Common myeloid progenitor, CD34-positive (primary cell): ENCODE data around the gene NFKB2.

Experiments used
- CTCF ChIA-PET: fragments of 350-600 bp; sonication (Branson Sonifier 250); formaldehyde crosslinking; loops from one replicate; lab custom pipeline; 2021; ENCODE audit warnings: antibody characterized with exemption; lab: Charles Lee
- POLR2A ChIA-PET: fragments of 350-600 bp; sonication (Branson Sonifier 250); formaldehyde crosslinking; loops from one replicate; lab custom pipeline; 2021; ENCODE audit warnings: antibody characterized with exemption; lab: Charles Lee
- DNase-seq, 3 donors: peaks; one replicate each; pipeline versions ENCODE4 v3.0.0 to v3.0.0-alpha.2; 2013
- H3K27ac ChIP-seq, 2 experiments: 1 replicate in 1 of 2; 2 replicates in 1 of 2; pipeline ENCODE4 v1.7.0; 2013; ENCODE audit warnings: inconsistent platforms in 2 of 2, low read length in 2 of 2, mild to moderate bottlenecking in 2 of 2, low read depth in 1 of 2, moderate library complexity in 1 of 2; ENCODE audit not compliant: severe bottlenecking in 2 of 2, insufficient read depth in 1 of 2, poor library complexity in 1 of 2
- H3K27me3 ChIP-seq, 5 experiments: replicated peaks in 2 of 5; 1 replicate in 3 of 5; 2 replicates in 2 of 5; pipeline versions ENCODE4 v1.6.1 to v1.7.0; 2013; ENCODE audit warnings: low read length in 4 of 5, mild to moderate bottlenecking in 2 of 5, moderate library complexity in 2 of 5, inconsistent platforms in 1 of 5; ENCODE audit not compliant: insufficient read depth in 5 of 5, control insufficient read depth in 4 of 5
- H3K36me3 ChIP-seq, 4 experiments: 1 replicate in 2 of 4; 2 replicates in 2 of 4; pipeline versions ENCODE4 v1.6.1 to v1.7.0; 2013; ENCODE audit warnings: low read length in 3 of 4, control low read depth in 1 of 4, mild to moderate bottlenecking in 1 of 4; ENCODE audit not compliant: control insufficient read depth in 4 of 4, insufficient read depth in 4 of 4
- H3K4me1 ChIP-seq, 4 experiments: 1 replicate in 3 of 4; 2 replicates in 1 of 4; pipeline versions ENCODE4 v1.6.1 to v1.7.1; 2013; ENCODE audit warnings: low read length in 3 of 4, mild to moderate bottlenecking in 3 of 4, control low read depth in 1 of 4, inconsistent platforms in 1 of 4, moderate library complexity in 1 of 4; ENCODE audit not compliant: control insufficient read depth in 4 of 4, insufficient read depth in 4 of 4; ENCODE audit errors: control extremely low read depth in 1 of 4
- H3K4me3 ChIP-seq, 7 experiments: 1 replicate in 4 of 7; 2 replicates in 3 of 7; pipeline versions ENCODE4 v1.5.1 to v1.7.0; 2013; ENCODE audit warnings: mild to moderate bottlenecking in 7 of 7, low read length in 6 of 7, moderate library complexity in 6 of 7, inconsistent platforms in 2 of 7, low read depth in 2 of 7, control low read depth in 1 of 7; ENCODE audit not compliant: insufficient read depth in 4 of 7, control insufficient read depth in 1 of 7; ENCODE audit errors: extremely low read depth in 1 of 7
- H3K9me3 ChIP-seq, 5 experiments: 1 replicate in 4 of 5; 2 replicates in 1 of 5; pipeline versions ENCODE4 v1.6.1 to v1.7.1; 2013; ENCODE audit warnings: low read length in 4 of 5, mild to moderate bottlenecking in 2 of 5, inconsistent platforms in 1 of 5, low read depth in 1 of 5, moderate library complexity in 1 of 5; ENCODE audit not compliant: control insufficient read depth in 4 of 5, insufficient read depth in 2 of 5; ENCODE audit errors: control extremely low read depth in 1 of 5
- WGBS: methylation state at CpG from one replicate; pipeline ENCODE4 v1.1.5; 2013; ENCODE audit not compliant: insufficient coverage; 5-methylcytosine and 5-hydroxymethylcytosine counted together

Gene NFKB2

DNA sequence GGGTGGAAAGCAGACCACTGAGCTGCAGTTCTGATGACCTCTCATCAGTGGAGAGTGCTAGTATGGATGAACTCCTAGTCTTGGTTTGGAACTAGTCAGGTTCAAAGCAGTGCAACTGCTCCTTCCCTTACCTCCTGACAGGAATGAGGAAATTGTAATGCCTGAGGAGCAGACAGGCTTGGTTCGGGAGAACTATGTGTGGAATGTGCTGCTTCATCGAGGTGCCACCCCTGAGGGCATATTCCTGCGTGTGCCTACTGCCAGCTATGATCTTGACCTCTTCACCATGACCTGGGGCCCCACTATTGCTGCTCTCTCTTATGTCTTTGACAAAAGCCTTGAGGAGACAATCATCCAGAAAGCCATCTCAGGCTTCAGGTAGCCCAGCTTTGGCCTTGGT, 27.4 kb upstream of the NFKB2 start:
- peaks cover 28 to 85% (median 73%) of the 10 kb centered on the region in 4 experiments for H3K36me3 ChIP-seq
- ChIA-PET CTCF (interaction anchor here (0.6 to 2.2 kb wide), 10 partner anchors 10 to 187 kb away, joined by 3 to 14 read pairs (median 3); no protein-coding TSS in a partner anchor), POLR2A (no interaction called here)
- no peaks in the 10 kb centered on the region for H3K4me1 ChIP-seq
- no peak overlapping the region for H3K4me3 ChIP-seq
- peaks cover 0 to 10% (median 0%) of the 10 kb centered on the region in 5 experiments for H3K9me3 ChIP-seq
- WGBS: 100% methylated on average over 3 of the region's 3 CpGs
- H3K27ac ChIP-seq: no peak overlapping the region
- no peaks in the 10 kb centered on the region for H3K27me3 ChIP-seq
- no peak for DNase-seq

DNA sequence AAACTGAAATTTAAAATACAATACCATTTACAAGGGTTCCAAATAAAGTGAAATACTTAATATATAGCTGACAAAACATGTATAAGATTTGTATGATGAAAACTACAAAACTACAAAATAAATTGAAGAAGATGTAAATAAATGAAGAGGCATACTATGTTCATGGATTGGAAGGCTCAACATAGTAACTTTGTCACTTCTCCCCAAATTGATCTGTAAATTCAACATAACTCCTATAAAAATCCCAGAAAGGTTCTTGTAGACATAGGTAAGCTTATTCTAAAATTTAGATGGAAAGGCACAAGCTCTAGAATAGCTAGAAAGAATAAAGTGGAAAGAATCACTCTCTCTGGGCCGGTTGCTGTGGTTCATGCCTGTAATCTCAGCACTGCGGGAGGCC, 24.2 kb upstream of the NFKB2 start:
- no peak overlapping the region for H3K27ac ChIP-seq
- no peak for DNase-seq
- WGBS: no CpG with 5 or more reads among the region's 2 CpGs
- H3K27me3 ChIP-seq: no peaks in the 10 kb centered on the region
- H3K4me3 ChIP-seq: no peak overlapping the region
- ChIA-PET CTCF (interaction anchor here (0.6 to 1.2 kb wide), 6 partner anchors 8 to 202 kb away, joined by 3 to 6 read pairs (median 3); no protein-coding TSS in a partner anchor), POLR2A (no interaction called here)
- peaks cover 25 to 82% (median 68%) of the 10 kb centered on the region in 4 experiments for H3K36me3 ChIP-seq
- peaks cover 0 to 10% (median 0%) of the 10 kb centered on the region in 5 experiments for H3K9me3 ChIP-seq
- H3K4me1 ChIP-seq: no peaks in the 10 kb centered on the region

DNA sequence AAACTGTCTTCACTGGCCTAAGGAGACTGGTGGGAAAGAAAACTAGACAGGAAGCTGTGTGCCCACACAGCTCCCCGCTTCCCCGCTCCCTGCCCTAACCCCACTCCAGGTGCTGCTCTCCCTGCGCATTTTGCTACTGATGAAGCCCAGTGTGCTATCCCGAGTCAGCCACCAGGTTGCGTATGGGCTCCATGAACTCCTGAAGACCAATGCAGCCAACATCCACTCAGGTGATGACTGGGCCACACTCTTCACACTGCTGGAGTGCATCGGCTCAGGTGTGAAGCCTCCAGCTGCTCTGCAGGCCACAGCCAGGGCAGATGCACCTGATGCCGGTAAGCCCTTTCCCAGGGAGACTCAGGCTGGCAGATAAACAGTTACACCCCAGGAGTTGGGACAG, 20.3 kb upstream of the NFKB2 start:
- ChIA-PET CTCF (interaction anchor here (1.0 to 2.0 kb wide), 6 partner anchors 8 to 125 kb away, joined by 3 to 7 read pairs (median 4); no protein-coding TSS in a partner anchor), POLR2A (interaction anchor here (0.9 kb wide), 1 partner anchor 19 kb away, joined by 6 read pairs; no protein-coding TSS in a partner anchor)
- peaks cover 12 to 70% (median 50%) of the 10 kb centered on the region in 4 experiments for H3K36me3 ChIP-seq

DNA sequence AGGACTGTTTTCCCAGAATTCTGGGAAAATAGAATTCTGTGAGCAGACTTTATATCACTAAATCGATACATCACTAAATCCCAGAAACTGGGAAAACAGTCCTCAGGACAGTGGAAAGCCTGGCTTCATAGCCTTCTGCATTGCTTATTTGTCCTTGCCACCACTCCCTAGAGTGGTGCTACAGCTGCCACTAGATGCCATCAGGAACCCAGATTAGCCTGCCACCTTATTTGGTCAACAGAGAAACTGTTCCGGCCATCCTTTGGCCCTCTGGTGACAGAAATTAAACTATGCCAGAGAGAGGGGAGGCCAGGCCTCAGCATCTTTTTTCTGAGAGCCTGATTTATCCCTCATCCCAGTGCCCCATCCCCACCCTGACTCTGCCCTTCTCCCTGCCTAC, 19.6 kb upstream of the NFKB2 start:
- Histone ChIP-seq H3K36me3 (peaks cover 6 to 70% (median 48%) of the 10 kb centered on the region in 4 experiments), H3K4me1 (no peaks in the 10 kb centered on the region), H3K27me3 (no peaks in the 10 kb centered on the region), H3K9me3 (peaks cover 0 to 2% (median 0%) of the 10 kb centered on the region in 5 experiments), H3K27ac (no peak overlapping the region), H3K4me3 (no peak overlapping the region)
- DNase-seq: no peak
- POLR2A ChIA-PET: no interaction called here
- 100% methylated on average over 1 of the region's 2 CpGs for WGBS
- CTCF ChIA-PET: interaction anchor here (1.1 to 1.2 kb wide), 3 partner anchors 9 to 24 kb away, joined by 3 to 5 read pairs (median 4); no protein-coding TSS in a partner anchor

More for the DNA sequence above, 20.3 kb upstream of the NFKB2 start:
- no peak overlapping the region for H3K4me3 ChIP-seq
- no peak overlapping the region for H3K27ac ChIP-seq
- 95% methylated on average over 7 of the region's 7 CpGs for WGBS
- H3K9me3 ChIP-seq: peaks cover 0 to 8% (median 0%) of the 10 kb centered on the region in 5 experiments
- H3K4me1 ChIP-seq: no peaks in the 10 kb centered on the region
- no peaks in the 10 kb centered on the region for H3K27me3 ChIP-seq
- DNase-seq: peak in 2 of 3 donors; percentile 25 to 31

DNA sequence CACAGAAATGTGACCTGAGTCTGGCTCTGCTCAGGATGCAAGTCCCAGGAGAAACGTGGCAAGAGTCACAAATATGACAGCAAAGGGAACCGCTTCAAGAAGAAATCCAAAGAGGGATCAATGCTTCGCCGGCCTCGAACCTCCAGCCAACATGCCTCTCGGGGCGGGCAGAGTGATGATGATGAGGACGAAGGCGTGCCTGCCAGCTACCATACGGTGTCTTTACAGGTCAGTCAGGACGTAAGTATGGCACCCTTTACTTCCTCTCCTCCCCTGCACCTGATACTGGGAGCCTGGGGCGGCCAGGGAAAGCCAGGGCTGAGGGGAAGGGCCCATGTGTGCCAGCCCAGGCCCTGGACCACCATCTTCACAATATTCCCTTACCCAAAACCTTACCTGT, 18.6 kb upstream of the NFKB2 start:
- no peak overlapping the region for H3K27ac ChIP-seq
- no peaks in the 10 kb centered on the region for H3K27me3 ChIP-seq
- H3K4me3 ChIP-seq: no peak overlapping the region
- no peak for DNase-seq
- no peaks in the 10 kb centered on the region for H3K9me3 ChIP-seq
- no peaks in the 10 kb centered on the region for H3K4me1 ChIP-seq
- ChIA-PET CTCF (no interaction called here), POLR2A (no interaction called here)
- peaks cover 0 to 73% (median 44%) of the 10 kb centered on the region in 4 experiments for H3K36me3 ChIP-seq
- WGBS: 98% methylated on average over 11 of the region's 12 CpGs

DNA sequence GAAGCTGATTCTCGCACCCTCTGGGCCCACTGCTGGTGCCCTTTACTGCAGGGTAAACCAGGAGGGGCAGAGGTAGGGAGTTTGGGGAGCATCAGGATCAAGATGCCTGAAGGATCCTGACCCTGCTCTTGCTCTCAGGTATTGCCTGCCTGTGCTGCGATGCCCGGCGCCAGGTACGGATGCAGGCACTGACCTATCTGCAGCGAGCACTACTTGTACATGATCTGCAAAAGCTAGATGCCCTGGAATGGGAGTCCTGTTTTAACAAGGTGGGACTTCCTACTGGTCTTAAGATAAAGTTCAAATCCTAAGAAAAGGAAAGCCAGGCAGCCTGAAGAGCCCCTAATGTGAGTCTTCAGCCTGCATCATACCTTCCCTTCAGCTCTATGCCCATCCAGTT, 16.1 kb upstream of the NFKB2 start:
- Histone ChIP-seq H3K27ac (no peak overlapping the region), H3K36me3 (peaks cover 0 to 67% (median 46%) of the 10 kb centered on the region in 4 experiments), H3K4me1 (no peaks in the 10 kb centered on the region), H3K27me3 (no peaks in the 10 kb centered on the region), H3K4me3 (no peak overlapping the region), H3K9me3 (no peaks in the 10 kb centered on the region)
- ChIA-PET CTCF (interaction anchor here (0.6 to 2.8 kb wide), 8 partner anchors 8 to 210 kb away, joined by 3 to 9 read pairs (median 3); no protein-coding TSS in a partner anchor), POLR2A (no interaction called here)
- WGBS: 99% methylated on average over 6 of the region's 6 CpGs
- DNase-seq: no peak

DNA sequence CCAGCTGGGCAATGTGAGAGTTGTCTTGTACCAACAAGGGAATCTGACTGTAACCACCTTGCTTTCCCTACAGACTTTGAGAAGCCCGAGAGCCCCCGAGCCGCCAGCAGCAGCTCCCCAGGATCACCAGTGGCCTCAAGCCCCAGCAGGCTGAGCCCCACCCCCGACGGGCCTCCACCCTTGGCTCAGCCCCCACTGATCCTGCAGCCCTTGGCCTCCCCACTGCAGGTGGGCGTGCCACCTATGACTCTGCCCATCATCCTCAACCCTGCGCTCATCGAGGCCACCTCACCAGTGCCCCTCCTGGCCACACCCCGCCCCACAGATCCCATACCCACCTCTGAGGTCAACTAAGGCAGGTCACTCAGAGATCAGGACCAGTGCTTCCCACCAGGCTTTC, 13.5 kb upstream of the NFKB2 start:
- POLR2A ChIA-PET: no interaction called here

More for the DNA sequence above, 13.5 kb upstream of the NFKB2 start:
- Histone ChIP-seq H3K27me3 (no peaks in the 10 kb centered on the region), H3K4me1 (no peaks in the 10 kb centered on the region), H3K9me3 (no peaks in the 10 kb centered on the region), H3K27ac (no peak overlapping the region), H3K4me3 (no peak overlapping the region), H3K36me3 (peaks cover 0 to 48% (median 27%) of the 10 kb centered on the region in 4 experiments)
- CTCF ChIA-PET: interaction anchor here (0.7 to 5.4 kb wide), 9 partner anchors 9 to 156 kb away, joined by 3 to 45 read pairs (median 4); partner anchors contain the start of genes ELOVL3, FBXL15 and NFKB2
- WGBS: 97% methylated on average over 9 of the region's 9 CpGs
- no peak for DNase-seq
